ENCODE measurements around the gene ANK3.

The ANK3 gene

DNA sequence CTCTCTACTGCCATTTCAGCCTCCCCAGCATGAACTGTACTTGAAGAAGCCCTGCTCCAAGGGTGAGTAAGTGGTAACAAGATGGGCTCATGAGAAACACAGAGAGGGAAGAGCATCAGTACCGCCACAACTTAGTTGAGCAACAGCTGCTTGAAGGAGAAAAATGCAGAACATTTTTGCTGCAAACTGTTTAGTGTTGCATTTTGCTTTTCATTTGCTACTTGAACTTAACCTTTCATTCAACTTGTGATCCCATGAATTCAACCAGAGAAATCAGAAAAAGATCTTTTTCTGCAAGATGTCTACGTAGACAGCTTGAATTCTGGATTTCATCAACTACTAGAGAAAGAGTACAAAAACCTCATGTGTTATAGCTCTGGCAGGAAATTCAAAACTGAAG lies 40.7 kb downstream of the ANK3 start:
- no peak for DNase-seq (ENCODE audit: low read depth in 1 of 2, low spot score in 1 of 2)

DNA sequence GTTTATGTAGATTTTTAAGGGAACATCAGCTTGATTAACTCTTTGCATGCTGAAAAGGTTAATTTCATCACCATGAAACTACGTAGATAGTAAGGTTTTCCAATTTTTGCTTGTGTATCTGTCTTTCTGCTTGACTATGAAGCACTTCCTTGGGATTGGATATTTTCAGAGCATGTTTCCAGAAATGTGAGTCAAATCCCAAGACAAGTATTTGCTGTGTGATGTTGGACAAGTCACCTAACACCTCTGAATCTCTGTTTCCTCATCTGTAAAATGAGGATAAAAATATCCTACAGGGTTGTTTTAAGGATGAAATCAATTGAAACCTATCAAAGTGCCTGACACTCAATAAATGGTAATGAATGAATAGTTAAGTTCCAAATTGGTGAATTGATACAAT lies 42.4 kb downstream of the ANK3 start:
- no peak for DNase-seq (ENCODE audit: low read depth in 1 of 2, low spot score in 1 of 2)

DNA sequence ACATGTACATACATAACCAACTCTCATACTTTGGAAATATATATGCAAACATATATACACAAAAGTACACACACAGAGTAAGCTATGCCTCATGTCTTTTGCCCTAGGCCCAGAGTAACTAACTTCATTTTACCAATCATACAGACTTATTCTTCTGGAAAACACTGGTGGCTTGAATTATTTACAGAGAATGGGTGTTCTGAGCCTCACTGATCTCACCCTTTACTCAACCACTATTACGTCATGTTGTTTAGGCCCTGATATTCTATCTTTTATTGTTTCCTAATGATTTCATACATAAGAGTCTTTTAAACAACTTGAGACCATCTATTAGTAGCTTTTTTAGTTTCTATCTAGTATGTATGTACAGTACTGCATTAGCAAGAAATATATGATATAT lies 43.0 kb downstream of the ANK3 start:
- DNase-seq (ENCODE audit: low read depth in 1 of 2, low spot score in 1 of 2): no peak

DNA sequence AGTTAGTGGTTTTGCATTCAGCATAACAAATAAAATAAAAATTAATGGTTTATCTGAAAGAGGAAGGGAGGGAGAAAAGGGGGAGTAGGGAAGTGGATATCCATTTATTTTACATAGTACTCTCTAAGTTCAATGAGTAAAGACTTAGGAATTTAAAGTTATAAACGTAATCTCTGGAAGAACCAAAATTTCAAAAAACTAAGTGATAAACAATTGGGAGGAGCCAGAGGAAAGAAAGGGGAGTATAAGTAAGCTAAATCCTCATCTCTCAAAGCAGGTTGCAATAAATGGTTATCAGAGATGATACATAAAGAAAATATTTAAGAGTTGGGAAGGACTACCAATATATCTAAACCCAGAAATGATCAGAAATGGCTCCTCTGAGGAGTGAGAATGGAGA lies 46.4 kb downstream of the ANK3 start:
- no peak for DNase-seq (ENCODE audit: low read depth in 1 of 2, low spot score in 1 of 2)

DNA sequence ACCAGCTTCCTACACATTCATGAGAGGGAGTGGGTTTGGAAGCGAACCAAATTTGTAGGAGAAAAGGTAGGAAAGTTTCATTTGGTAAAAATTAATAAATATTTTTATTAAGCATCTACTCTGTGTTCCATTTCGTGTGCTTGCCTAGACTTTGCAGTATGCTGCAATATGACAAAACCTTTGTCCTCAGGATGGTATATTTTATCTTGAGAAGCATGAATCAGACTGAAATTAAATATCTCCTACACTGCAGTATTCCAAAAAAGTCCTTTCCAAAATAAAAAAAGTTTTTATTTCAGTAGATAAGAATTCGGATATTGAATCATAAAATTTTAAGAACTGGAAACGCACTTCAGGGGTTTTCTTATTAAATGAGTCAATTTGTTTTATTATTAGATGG lies 47.7 kb downstream of the ANK3 start:
- DNase-seq (ENCODE audit: low read depth in 1 of 2, low spot score in 1 of 2): no peak

DNA sequence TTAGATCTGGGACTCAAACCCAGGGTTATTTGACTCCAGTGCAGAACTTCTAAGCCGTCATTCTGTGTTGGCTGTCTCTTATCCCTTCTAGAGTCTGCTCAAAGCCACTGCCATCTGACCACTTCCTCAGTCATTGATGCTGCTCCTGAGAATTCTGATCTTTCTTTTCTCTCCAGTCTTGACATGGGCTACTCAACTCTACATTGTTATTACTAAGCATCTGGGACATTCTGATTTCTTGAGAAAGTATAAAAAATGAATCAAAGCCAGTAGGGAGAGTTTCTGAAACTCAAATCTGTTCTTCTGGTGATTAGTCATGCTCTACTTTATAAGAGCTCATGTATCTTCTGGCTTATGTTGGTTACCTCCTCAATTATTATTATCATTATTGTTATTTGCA lies 48.7 kb downstream of the ANK3 start:
- no peak for DNase-seq (ENCODE audit: low read depth in 1 of 2, low spot score in 1 of 2)

DNA sequence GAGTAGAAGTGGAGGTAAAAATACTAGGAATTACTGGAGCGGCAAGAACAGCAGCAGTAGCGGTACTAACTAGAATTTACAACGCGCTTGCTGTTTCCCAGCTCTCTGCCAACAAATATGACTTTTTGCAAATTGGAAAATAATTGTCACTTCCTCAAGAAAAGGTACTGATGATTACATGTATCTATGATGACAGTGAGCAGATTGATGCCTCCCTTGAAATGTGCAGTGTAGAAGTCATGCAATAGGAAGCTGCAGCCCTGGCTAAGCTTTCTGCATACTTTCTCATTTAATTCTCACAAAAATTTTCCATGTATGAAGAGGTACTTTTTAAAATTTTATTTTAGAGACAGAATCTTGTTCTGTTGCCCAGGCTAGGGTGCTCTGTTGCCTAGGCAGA lies 49.9 kb downstream of the ANK3 start:
- no peak for DNase-seq (ENCODE audit: low read depth in 1 of 2, low spot score in 1 of 2)

DNA sequence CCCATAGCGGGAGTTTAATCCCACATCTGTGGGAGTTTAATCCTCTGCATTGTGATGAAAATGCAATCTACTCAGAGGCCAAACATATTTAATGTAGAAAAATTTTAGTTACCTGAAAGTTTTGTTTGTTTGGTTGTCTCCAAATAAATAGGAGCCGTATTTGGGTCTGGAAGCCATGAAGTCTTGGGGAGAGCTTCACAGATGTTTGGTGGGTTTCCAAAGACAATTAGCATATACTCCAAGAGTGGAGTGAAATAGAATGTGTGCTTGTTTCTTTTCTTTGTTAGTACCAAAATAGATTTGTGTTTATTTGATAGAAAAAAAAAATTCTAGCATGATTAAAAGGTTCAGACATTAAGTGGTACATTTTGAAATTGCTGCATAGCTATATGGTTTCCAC lies 50.9 kb downstream of the ANK3 start:
- DNase-seq (ENCODE audit: low read depth in 1 of 2, low spot score in 1 of 2): no peak

DNA sequence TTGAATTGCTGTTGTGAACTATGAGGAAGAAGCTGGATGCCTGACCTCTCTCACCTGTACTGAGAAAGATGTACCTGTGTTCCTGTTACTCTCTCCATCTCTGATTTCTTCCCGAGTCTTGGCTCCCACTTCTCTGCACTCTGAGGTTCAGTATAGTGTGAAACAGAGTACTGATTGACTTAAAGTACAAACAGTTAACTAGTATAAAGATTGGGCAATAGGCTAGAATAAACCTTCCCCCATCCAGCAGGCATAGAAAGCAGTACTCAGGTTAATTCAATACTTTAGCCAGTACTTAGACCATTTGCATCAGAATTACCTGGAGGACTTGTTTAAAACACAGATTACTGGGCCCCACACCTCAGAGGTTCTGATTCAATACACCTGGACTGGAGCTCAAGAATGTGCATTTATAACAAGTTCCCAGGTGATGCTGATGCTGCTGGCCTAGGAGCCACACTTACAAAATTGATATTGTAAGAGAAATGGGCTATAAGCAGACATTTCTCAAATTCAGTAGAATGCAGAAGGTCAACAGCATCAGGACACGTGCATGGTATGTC lies 51.6 kb downstream of the ANK3 start:
- DNase-seq (ENCODE audit: low read depth in 1 of 2, low spot score in 1 of 2): no peak

DNA sequence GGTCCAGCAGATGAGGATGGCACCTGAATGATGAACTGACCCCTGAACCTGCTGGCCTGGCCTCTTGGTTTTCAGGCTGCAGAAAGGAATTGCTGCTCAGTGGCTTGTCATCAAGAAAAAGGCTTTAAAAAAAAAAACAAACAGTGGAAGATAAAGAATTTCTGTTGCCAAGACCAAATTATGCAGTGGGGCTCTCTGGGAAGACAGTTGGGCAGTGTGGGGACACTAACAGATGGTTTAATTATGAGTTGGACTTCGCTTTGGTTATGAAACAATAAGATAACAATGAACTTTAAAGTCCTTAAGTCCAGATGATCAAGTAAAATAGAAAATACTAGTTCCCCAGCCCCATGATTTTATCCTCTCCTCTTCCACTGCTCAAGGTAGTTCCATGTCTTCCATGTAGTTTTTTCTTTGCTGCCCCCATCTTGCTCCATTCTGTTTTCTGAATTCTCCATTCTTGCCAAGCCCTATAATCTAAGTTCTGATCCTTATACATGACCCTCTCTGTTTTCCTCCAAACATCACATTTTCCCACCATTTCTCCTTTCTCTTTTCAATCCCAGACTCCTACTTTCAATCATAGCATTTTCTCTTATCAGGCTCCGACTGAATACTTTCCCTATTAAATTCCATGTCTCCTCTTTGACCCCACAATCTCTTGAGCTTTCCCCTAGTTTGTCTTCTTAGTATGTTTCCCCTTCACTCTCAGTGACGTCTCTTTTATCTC lies 52.6 kb downstream of the ANK3 start:
- no peak for DNase-seq (ENCODE audit: low read depth in 1 of 2, low spot score in 1 of 2)

DNA sequence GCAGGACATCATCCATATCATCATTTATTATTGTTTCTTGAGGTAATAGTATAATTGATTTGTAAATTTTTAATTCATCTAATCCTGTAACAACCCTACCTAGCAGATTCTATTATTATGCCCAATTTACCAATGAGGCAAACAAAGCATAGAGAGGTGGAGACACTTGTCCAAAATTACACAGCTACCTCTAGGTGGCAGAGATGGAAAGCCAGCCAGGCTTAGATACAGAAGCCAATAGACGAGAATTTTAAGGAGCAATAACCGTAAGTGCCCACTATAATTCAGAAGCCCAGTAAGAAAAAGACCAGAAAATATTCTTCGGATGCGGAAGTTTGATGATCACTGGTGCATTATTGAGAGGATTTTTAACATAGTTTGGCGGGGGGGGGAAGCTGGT lies 54.0 kb downstream of the ANK3 start:
- no peak for DNase-seq (ENCODE audit: low read depth in 1 of 2, low spot score in 1 of 2)

DNA sequence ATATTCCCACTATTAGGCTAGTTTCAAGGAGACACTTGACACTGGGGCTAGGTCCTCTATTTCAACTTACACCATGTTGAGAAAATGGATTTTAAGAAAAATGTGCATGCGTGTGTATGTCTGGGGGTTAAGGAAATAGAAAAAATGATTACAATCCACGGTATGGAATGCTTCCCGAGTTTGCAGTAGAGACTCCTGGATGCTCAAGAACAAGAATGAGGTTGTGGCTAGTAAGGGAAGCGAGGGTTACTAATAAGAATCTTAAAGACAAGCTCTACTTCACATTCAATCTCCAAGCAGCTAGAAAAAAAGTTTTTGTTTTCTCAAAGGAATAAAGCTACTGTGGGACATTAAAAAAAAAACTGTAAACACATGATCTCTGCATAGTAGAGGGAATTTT lies 54.7 kb downstream of the ANK3 start:
- no peak for DNase-seq (ENCODE audit: low read depth in 1 of 2, low spot score in 1 of 2)

DNA sequence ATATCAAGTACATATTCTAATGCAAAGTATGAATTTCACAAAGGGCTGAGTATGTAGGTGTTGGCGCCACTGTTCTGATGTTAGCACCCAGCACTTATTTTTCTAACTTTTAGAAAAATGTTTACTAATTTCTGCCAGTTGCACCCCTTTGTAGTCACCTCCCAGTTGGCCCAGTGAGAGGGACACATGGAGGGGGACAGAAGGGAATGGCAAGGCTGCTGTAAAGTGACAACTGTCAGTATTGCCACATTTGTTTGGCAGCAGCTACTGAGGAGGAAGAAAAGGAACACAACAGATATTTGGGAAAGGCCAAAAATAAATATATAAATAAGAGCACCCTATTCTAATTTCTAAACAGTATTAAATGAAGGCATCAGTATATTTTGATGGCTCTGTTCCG lies 57.3 kb downstream of the ANK3 start:
- no peak for DNase-seq (ENCODE audit: low read depth in 1 of 2, low spot score in 1 of 2)

DNA sequence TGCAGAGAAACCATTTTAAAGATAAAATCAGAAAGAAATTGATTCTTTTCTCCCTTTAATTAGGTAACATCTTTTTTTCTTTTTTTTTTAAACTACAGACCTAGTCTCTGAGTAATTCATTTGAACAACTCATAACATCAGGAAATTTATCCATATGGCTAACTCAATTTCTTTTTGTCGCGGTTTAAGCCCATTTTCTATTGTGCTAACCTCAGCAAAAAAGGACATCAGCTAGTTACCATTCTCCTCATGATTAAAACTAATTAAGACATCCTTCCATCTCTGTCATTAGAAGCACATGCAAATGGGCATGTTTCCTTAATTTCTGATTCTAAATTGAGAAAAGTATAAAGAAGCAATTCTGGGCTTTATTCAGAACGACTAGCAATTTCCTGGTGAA lies 57.8 kb downstream of the ANK3 start:
- no peak for DNase-seq (ENCODE audit: low read depth in 1 of 2, low spot score in 1 of 2)

DNA sequence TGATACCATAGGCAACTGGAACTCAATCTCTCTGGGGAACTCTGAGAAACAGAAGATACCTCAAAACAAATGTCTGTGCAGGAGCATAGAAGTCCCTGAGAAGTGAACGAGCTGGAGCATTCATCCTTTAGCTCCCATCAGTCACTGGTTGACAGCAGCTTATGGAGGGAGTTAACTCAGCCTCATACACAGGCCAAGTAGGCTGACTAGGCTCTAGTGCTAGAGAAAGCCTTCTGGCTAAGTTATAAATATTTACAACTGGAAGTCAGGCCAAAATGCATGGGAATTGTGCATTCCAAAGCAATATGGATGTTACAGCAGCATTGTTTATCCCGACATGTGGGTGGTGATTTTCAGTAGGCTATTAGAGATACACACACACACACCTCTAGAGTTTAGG lies 66.5 kb downstream of the ANK3 start:
- DNase-seq (ENCODE audit: low read depth in 1 of 2, low spot score in 1 of 2): no peak

DNA sequence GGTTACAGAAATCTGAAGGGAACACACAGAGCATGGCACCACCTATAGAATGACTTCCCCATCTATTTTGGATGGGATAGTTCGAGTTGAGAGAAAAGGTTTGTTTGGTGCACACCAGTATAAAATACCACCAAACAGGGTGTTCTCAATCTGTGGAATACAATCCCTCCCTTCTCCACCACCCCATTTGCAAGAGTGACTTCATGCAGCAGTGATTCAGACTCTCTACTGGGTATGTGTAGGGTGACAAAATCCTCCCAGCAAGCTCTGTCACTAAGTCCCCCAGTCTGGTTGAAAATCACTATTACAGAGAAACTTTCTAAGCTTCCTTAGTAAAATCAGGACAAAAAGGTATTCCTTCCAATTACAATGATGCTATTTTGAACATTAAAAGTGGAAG lies 69.0 kb downstream of the ANK3 start:
- no peak for DNase-seq (ENCODE audit: low read depth in 1 of 2, low spot score in 1 of 2)

DNA sequence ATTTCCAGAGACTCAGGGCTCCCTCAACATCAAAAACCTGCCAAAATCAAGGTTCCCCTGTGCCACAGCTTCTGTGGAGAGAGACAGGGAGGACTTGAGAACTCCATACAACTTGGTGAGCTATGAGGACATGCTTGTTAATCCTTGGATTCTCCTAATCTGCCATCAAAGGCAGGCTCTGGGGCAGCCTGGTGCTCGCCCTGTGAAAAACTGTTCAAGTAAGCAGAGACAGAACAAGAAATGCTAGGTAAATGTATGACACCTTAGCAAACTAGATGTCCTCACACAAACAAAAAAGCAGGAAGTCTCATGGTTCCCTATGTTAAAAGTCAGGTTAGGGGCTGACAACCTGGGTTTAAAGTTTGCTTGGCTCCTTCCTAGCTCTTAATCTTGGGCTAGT lies 73.6 kb downstream of the ANK3 start:
- no peak for DNase-seq (ENCODE audit: low read depth in 1 of 2, low spot score in 1 of 2)

DNA sequence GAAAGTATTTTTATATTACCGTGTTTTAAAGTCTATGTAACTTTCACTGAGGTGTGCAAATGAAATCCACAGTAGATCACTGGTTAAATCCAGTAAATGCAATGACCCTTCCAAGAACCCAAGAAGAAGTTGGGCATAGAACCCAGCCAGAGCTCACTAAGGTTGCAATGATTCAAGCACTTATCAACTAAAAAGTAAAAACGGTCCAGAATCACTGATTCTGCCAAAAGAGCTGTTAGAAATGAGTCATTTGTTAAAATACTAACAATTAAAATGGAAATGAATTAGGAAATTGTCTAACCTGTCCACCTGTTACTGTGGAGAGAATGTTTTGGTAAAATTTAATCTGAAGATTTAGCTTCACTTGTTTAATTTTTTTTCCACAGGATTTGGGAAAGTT lies 74.4 kb downstream of the ANK3 start:
- DNase-seq (ENCODE audit: low read depth in 1 of 2, low spot score in 1 of 2): no peak

DNA sequence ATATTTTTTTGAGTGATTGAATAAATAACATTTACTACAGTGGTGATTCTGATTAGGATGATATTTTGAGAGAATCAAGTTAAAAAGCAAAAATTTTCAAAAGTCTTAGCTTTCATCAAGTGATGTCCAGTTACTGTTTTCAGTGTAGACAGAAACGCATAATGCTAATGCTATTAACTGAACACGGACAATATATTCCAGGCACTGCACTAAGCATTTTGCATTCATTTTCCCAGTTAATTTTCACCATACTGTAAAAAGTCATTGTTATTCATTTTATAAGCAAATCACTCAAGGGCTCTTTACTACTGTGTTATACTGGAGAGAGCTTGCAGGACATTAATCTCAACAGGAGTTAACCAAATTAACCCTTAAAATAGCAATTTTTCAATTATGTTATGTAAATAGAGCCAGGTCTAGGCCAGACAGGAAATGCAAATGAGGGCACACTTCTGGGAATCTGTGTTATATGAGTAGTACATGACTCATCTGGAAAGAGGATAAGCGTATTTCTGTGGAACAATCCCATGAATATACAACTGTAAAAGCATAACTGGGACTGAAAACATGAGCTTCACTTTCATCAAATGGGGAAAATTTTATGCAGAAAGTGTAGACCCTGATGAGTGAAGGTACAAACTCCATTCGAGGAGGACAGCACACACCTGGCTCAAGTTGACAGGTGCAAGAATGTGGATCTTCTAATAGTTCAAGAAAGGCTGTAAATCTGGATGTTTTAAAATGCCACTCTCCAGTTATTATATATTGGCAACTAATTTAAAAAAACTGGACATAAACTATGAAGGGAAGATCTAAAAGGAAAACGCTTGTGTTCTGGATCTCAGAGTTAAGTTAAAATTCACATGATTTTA lies 75.4 kb downstream of the ANK3 start:
- DNase-seq (ENCODE audit: low read depth in 1 of 2, low spot score in 1 of 2): no peak

DNA sequence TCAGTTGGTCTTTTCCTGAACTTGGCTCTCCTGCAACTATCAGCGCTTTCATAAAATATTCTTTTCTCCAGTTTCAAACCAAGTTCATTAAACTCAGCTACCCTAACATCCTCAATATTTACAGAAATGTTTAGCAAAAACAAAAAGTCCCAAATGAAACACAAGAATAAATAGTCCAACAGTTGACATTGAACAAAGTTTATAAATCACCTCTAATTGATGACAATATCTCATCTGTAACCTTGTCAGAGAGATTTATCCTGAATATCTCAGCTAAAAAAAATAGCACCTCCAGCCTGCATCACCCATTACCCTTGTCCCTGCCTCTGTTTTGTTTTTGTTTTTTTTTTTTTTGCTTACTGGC lies 76.1 kb downstream of the ANK3 start:
- DNase-seq (ENCODE audit: low read depth in 1 of 2, low spot score in 1 of 2): no peak

DNA sequence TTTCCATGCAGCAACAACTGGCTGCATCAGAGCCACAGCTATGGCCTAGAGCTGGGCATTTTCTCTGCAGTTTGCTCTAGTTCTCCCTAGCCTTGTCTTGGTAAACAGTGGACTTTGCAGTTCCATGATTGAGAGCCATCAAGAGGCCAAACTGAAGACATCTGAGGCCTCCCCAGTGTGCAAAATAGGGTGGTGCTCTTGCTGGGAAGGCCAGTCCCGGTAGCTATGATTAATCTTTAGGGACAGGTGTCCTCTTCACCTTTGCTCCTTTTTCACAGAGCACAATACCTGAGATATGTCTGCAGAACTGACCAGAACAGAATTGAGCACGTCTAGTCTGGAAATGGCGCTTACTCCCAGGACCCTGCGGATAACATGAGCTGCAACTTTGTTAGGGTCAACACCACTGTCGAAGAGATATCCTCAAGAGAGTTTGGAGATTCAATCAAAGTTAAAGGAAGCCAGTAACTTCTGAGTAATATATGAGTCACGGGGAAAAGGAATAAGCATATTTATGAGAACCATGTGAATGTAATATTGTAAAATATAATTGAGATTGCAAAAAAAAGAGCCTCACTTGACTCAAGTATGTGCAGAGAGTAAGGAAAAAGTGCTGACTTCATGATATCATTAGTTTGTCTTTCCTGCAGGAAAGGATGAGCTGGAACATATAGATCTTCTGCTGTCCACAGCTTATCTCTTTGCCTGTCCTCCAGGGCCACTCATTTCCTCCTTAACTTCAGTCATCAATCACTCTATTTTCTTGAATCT lies 76.7 kb downstream of the ANK3 start:
- no peak for DNase-seq (ENCODE audit: low read depth in 1 of 2, low spot score in 1 of 2)

DNA sequence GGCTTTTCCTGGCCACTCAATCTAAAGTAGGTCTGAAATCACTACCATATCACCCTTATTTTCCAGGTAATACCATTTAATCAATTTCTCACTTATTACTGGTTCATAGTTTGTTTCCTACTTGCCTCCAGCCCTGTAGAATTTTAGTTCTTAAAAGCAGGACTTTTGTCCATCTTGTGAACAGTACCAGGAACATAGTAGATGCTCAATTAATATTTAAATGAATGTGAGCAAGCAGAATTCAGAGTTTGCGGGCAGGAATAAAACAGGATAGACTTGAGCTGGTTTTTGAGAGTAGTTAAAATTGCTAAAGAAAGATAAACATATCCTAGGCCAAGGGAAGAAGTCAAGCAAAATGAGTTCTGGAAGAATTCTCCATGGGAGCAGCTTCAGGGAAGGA lies 77.9 kb downstream of the ANK3 start:
- DNase-seq (ENCODE audit: low read depth in 1 of 2, low spot score in 1 of 2): no peak

Measured in stimulated activated CD4-positive, alpha-beta T cell treated with anti-CD3 and anti-CD28 coated beads, Interleukin-15, amount 100 ng/mL, for 1 hour (primary cell).